ENCODE measurements around the gene APEH. TPM values are rescaled to one million over a fixed set of nuclear protein-coding genes. Genes with fewer than 3 reads are reported as not detected.

APEH gene
- polyA plus RNA-seq, 3 donors: 66.1 to 105 (median 92.6) TPM

DNA sequence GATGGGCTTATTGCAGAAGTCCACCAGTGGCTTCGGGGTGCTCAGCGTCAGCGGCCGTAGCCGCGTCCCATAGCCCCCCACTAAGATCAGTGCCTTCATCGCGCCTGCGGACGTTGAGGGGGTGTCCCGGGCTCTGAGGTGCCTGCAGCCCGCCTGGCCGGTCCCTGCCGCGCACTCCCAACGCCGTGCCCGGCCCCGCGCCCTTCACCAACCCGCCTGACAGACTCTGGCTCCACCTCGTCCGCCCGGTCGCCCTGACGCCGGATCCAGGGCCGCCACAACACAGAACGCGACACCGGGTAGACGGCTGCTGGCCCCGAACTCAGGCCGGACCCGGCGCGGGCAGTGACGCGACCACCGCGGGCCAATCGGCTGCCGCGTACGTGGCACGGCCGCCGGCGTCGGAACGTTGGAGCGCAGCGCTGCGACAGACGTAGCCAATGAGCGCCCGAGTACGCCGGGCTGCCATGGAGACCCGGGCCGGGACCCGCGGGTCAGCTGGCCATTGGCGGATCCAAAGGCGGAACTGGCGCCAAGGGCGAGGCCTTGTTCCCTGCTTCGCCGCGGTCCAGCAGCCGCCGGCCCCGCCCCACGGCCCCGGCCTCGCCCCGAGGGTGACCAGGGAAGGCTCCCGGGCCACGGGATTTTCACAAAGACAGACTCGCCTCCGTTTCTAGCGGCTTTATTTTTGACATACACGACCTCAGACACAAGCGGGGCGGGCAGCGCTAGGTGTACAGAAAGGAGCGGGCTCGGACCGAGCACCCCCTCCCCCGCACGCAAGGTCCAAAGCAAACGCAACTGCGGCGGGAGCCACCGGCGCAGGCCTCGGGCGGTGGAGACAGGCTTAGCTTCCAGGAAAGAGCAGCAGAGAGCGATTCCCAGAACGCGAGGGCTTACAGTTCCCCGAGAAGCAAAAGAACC is 49.7 kb downstream of the APEH start, which contains the start of gene GMPPB:
GMPPB (minus strand) TSS at position 324 of the 924 bp plus-strand sequence; CDS start at position 99, 225 bp downstream.
- peak; percentile 95 to 98 (median 96) for DNase-seq
- H3K79me2 ChIP-seq (ENCODE audit: insufficient read depth, low read length): peaks cover 22% of the 10 kb centered on the region
- H3K36me3 ChIP-seq (replicated peaks in 1 of 2; ENCODE audit: control insufficient read depth in 1 of 2, insufficient read depth in 2 of 2, low read length in 2 of 2): peaks cover 39 to 58% of the 10 kb centered on the region in 2 donors
- peaks cover 28 to 38% of the 10 kb centered on the region in 2 donors for H3K4me1 ChIP-seq (ENCODE audit: control insufficient read depth in 1 of 2, insufficient read depth in 2 of 2, low read length in 2 of 2)
- Mint-ChIP-seq H3K36me3 (peaks cover 38 to 58% of the 10 kb centered on the region in 2 donors), H3K4me1 (peaks cover 30% of the 10 kb centered on the region), H3K9me3 (peaks cover 0 to under 1% (median 0%) of the 10 kb centered on the region in 7 donors), H3K27me3 (ENCODE audit: low read depth in 3 of 3) (peaks cover 0 to 4% (median 2%) of the 10 kb centered on the region in 3 donors), H3K4me3 (peak within 1 kb of the TSS; percentile 87 to 95), H3K27ac (peak within 1 kb of the TSS; percentile 92 to 97 (median 96))
- no peaks in the 10 kb centered on the region for H3K9me3 ChIP-seq (replicated peaks in 1 of 2; ENCODE audit: control insufficient read depth in 1 of 2, insufficient read depth in 1 of 2, low read length in 2 of 2)
- peak within 1 kb of the TSS; percentile 77 to 97 for H3K27ac ChIP-seq (ENCODE audit: low read depth in 1 of 2, low read length in 2 of 2)
- H3K4me2 ChIP-seq (replicated peaks; ENCODE audit: extremely low read depth, low read length, poor library complexity, severe bottlenecking): peak within 1 kb of the TSS; percentile 93
- WGBS (ENCODE audit: insufficient coverage): under 1% methylated on average over 100 of the region's 102 CpGs
- H2AFZ ChIP-seq (ENCODE audit: insufficient read depth, low read depth, low read length, poor library complexity, severe bottlenecking): peak within 1 kb of the TSS; percentile 92
- H4K20me1 ChIP-seq (ENCODE audit: insufficient read depth, low read length): peaks cover 19% of the 10 kb centered on the region
- peaks cover 0 to 1% of the 10 kb centered on the region in 2 donors for H3K27me3 ChIP-seq (ENCODE audit: control insufficient read depth in 2 of 2, insufficient read depth in 2 of 2, low read length in 2 of 2)
- TF ChIP-seq CTCF (IDR thresholded peaks at IDR 0.05): no peak
- intact Hi-C loops (cut with micrococcal nuclease): loop anchor here (5.0 to 10.0 kb wide), 3 partner anchors 49 to 63 kb away; partner anchors contain the start of genes APEH (in 2 of the 2) and IP6K1 (in 2 of the 2)
- peak within 1 kb of the TSS; percentile 82 to 88 (median 82) for H3K4me3 ChIP-seq (replicated peaks in 1 of 3; ENCODE audit: low read depth in 2 of 3, low read length in 3 of 3)
- H3K9ac ChIP-seq (ENCODE audit: insufficient read depth, low read length, poor library complexity, severe bottlenecking): peak within 1 kb of the TSS; percentile 91

GRCh38 chr3:49724586-49724985 is 50.4 kb downstream of the APEH start:
- TF ChIP-seq CTCF (IDR thresholded peaks at IDR 0.05): no peak
- Histone ChIP-seq H4K20me1 (ENCODE audit: insufficient read depth, low read length) (peaks cover 19% of the 10 kb centered on the region), H3K36me3 (replicated peaks in 1 of 2; ENCODE audit: control insufficient read depth in 1 of 2, insufficient read depth in 2 of 2, low read length in 2 of 2) (peaks cover 40 to 60% of the 10 kb centered on the region in 2 donors), H3K9ac (ENCODE audit: insufficient read depth, low read length, poor library complexity, severe bottlenecking) (peak overlapping the region; percentile 91), H3K79me2 (ENCODE audit: insufficient read depth, low read length) (peaks cover 22% of the 10 kb centered on the region), H3K4me2 (replicated peaks; ENCODE audit: extremely low read depth, low read length, poor library complexity, severe bottlenecking) (peak overlapping the region; percentile 93), H2AFZ (ENCODE audit: insufficient read depth, low read depth, low read length, poor library complexity, severe bottlenecking) (peak overlapping the region; percentile 92), H3K27ac (ENCODE audit: low read depth in 1 of 2, low read length in 2 of 2) (peak overlapping the region; percentile 77 to 92), H3K4me1 (ENCODE audit: control insufficient read depth in 1 of 2, insufficient read depth in 2 of 2, low read length in 2 of 2) (peaks cover 24 to 31% of the 10 kb centered on the region in 2 donors), H3K9me3 (replicated peaks in 1 of 2; ENCODE audit: control insufficient read depth in 1 of 2, insufficient read depth in 1 of 2, low read length in 2 of 2) (no peaks in the 10 kb centered on the region), H3K4me3 (replicated peaks in 1 of 3; ENCODE audit: low read depth in 2 of 3, low read length in 3 of 3) (peak overlapping the region; percentile 46 to 88 (median 53)), H3K27me3 (ENCODE audit: control insufficient read depth in 2 of 2, insufficient read depth in 2 of 2, low read length in 2 of 2) (no peaks in the 10 kb centered on the region)
- WGBS (ENCODE audit: insufficient coverage): no CpG with 5 or more reads among the region's 6 CpGs
- intact Hi-C loops (cut with micrococcal nuclease): loop anchor here (5.0 to 10.0 kb wide), 3 partner anchors 50 to 63 kb away; partner anchors contain the start of genes APEH (in 2 of the 2) and IP6K1 (in 2 of the 2)
- peaks cover 24% of the 10 kb centered on the region for H3K4me1 Mint-ChIP-seq
- H3K27ac Mint-ChIP-seq: peak overlapping the region; percentile 90 to 97 (median 95)
- peaks cover 38 to 59% of the 10 kb centered on the region in 2 donors for H3K36me3 Mint-ChIP-seq
- H3K27me3 Mint-ChIP-seq (ENCODE audit: low read depth in 3 of 3): no peaks in the 10 kb centered on the region
- peak in 1 of 3 donors; percentile 54 for DNase-seq
- no peaks in the 10 kb centered on the region for H3K9me3 Mint-ChIP-seq
- peak overlapping the region; percentile 87 to 95 for H3K4me3 Mint-ChIP-seq

All from CD14-positive monocyte (primary cell).